IMR-90 (cell line): ENCODE data around the gene CACNG5.

Experiments used
- CTCF ChIP-seq: conservative IDR thresholded peaks from 2 replicates; pipeline ENCODE4 v1.5.1; 2012; ENCODE audit warnings: mild to moderate bottlenecking, low read depth, low read length, improper control_type of control experiment
- FOS ChIP-seq: fragments of 150-350 bp; IDR thresholded peaks from 2 replicates; pipeline ENCODE4 v1.6.1; 2016; ENCODE audit warnings: low read depth, low read length
- MAFK ChIP-seq: IDR thresholded peaks from 2 replicates; pipeline ENCODE4 v1.6.1; 2012; ENCODE audit warnings: low read depth, low read length, improper control_type of control experiment
- MAZ ChIP-seq: IDR thresholded peaks from 2 replicates; pipeline ENCODE4 v1.6.1; 2012; ENCODE audit warnings: low read depth, mild to moderate bottlenecking, low read length, improper control_type of control experiment, moderate library complexity, borderline replicate concordance
- MXI1 ChIP-seq: IDR thresholded peaks from 2 replicates; pipeline ENCODE4 v1.6.1; 2012; ENCODE audit warnings: low read depth, mild to moderate bottlenecking, low read length, moderate library complexity, borderline replicate concordance
- POLR2A ChIP-seq: IDR thresholded peaks from 2 replicates; pipeline ENCODE4 v1.6.1; 2012; ENCODE audit warnings: mild to moderate bottlenecking, low read depth, low read length
- RAD21 ChIP-seq: IDR thresholded peaks from 2 replicates; pipeline ENCODE4 v1.6.1; 2012; ENCODE audit warnings: low read length, improper control_type of control experiment
- RCOR1 ChIP-seq: IDR thresholded peaks from 2 replicates; pipeline ENCODE4 v1.6.1; 2012; ENCODE audit warnings: mild to moderate bottlenecking, low read length, improper control_type of control experiment; ENCODE audit not compliant: insufficient replicate concordance
- RFX5 ChIP-seq: IDR thresholded peaks from 2 replicates; pipeline ENCODE4 v1.8.0; 2012; ENCODE audit warnings: low read depth, mild to moderate bottlenecking, low read length, moderate library complexity
- SMC3 ChIP-seq: fragments of 150-350 bp; IDR thresholded peaks from 2 replicates; pipeline ENCODE4 v1.6.1; 2016; ENCODE audit warnings: low read depth, mild to moderate bottlenecking, antibody characterized with exemption, low read length, moderate library complexity
- TF ChIP-seq, protein P1 (sequence below): fragments of 150-350 bp; IDR thresholded peaks from 2 replicates; pipeline ENCODE4 v1.6.1; 2016; ENCODE audit warnings: low read depth, mild to moderate bottlenecking, low read length, moderate library complexity, borderline replicate concordance
- TF ChIP-seq, protein P2 (sequence below): fragments of 150-350 bp; IDR thresholded peaks from 2 replicates; pipeline ENCODE4 v1.6.1; 2017; ENCODE audit warnings: mild to moderate bottlenecking, antibody characterized with exemption, low read length, low read depth

DNA sequence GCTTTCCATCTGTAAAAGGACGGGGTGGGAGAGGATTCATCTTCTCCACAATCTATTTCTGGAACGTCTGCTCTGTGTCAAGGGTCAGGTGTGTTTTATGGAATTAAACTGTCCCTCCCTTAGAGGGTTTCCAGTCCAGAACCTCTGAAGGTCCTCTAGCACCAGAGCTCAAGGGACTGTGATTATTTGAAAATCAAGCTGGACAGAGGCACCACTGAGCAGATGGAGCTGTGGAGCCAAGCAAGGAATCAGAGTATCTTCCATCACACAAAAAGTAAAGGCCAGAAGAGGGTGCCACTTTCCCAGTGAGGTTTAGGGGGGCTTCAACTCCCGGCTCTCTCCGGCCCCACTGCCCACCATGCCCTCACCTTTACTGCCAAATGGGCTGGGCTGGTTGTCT is 6.8 kb downstream of the CACNG5 start:
- TF ChIP-seq, protein P1, sequence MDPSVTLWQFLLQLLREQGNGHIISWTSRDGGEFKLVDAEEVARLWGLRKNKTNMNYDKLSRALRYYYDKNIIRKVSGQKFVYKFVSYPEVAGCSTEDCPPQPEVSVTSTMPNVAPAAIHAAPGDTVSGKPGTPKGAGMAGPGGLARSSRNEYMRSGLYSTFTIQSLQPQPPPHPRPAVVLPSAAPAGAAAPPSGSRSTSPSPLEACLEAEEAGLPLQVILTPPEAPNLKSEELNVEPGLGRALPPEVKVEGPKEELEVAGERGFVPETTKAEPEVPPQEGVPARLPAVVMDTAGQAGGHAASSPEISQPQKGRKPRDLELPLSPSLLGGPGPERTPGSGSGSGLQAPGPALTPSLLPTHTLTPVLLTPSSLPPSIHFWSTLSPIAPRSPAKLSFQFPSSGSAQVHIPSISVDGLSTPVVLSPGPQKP: no peak
- no peak for TF ChIP-seq CTCF
- no peak for TF ChIP-seq POLR2A
- TF ChIP-seq RFX5: no peak
- no peak for TF ChIP-seq FOS
- no peak for TF ChIP-seq RAD21
- TF ChIP-seq MAZ: no peak
- no peak for TF ChIP-seq RCOR1
- TF ChIP-seq SMC3: no peak
- no peak for TF ChIP-seq MXI1
- TF ChIP-seq, protein P2, sequence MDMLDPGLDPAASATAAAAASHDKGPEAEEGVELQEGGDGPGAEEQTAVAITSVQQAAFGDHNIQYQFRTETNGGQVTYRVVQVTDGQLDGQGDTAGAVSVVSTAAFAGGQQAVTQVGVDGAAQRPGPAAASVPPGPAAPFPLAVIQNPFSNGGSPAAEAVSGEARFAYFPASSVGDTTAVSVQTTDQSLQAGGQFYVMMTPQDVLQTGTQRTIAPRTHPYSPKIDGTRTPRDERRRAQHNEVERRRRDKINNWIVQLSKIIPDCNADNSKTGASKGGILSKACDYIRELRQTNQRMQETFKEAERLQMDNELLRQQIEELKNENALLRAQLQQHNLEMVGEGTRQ: no peak
- no peak for TF ChIP-seq MAFK
